GM18951 (cell line): ENCODE measurements around the gene STIM1.

Experiments
- POLR2A ChIP-seq: IDR thresholded peaks from 4 replicates; pipeline ENCODE4 v1.6.1; 2011; ENCODE audit warnings: mild to moderate bottlenecking; ENCODE audit not compliant: insufficient read length, insufficient read depth; ENCODE audit errors: extremely low read depth
- in situ Hi-C: fragments of 300-500 bp; cut with MboI; formaldehyde crosslinking; loops from one replicate; pipeline ENCODE4 v1.12.0; 2022; ENCODE audit warnings: low sequenced_read_pairs, mixed read lengths, inconsistent platforms; ENCODE audit not compliant: unreplicated experiment

STIM1 gene

GRCh38 chr11:4076774-4077173, 221.3 kb downstream of the STIM1 start:
- TF ChIP-seq POLR2A, result no peak
- in situ Hi-C loops, result no loop called here

- no peak for TF ChIP-seq POLR2A
- in situ Hi-C loops, result no loop called here
These were observed 227.7 kb downstream of the STIM1 start for GRCh38 chr11:4083198-4083597.

- no peak for TF ChIP-seq POLR2A
- in situ Hi-C loops, result no loop called here
These were observed 229.1 kb downstream of the STIM1 start for GRCh38 chr11:4084406-4085125.

GRCh38 chr11:4085575-4085974, 230.1 kb downstream of the STIM1 start:
- no peak for TF ChIP-seq POLR2A
- in situ Hi-C loops, result no loop called here

- in situ Hi-C loops, result no loop called here
- no peak for TF ChIP-seq POLR2A
These were observed 231.3 kb downstream of the STIM1 start for GRCh38 chr11:4086575-4087353.

GRCh38 chr11:4087551-4087950, 232.1 kb downstream of the STIM1 start:
- in situ Hi-C loops, result no loop called here
- TF ChIP-seq POLR2A, result no peak

- in situ Hi-C loops, result no loop called here
- no peak for TF ChIP-seq POLR2A
These were observed 234.8 kb downstream of the STIM1 start for GRCh38 chr11:4090258-4090657.

- no peak for TF ChIP-seq POLR2A
- in situ Hi-C loops, result no loop called here
These were observed 236.6 kb downstream of the STIM1 start for GRCh38 chr11:4092026-4092425.

GRCh38 chr11:4093519-4094347, 238.3 kb downstream of the STIM1 start:
- TF ChIP-seq POLR2A, result no peak
- in situ Hi-C loops, result no loop called here

- in situ Hi-C loops, result no loop called here
- TF ChIP-seq POLR2A, result peak; percentile 70
These were observed 239.2 kb downstream of the STIM1 start, which contains the start of gene RRM1 for GRCh38 chr11:4094348-4095291. Gene RRM1, plus strand, starts transcription at chr11:4094799. Its CDS starts 214 bp downstream, at chr11:4095013.

GRCh38 chr11:4095509-4096230, 240.2 kb downstream of the STIM1 start:
- no peak for TF ChIP-seq POLR2A
- in situ Hi-C loops, result no loop called here
